Pancreas (tissue), 10 donors: ENCODE data around the gene TOR1AIP2. TPM values are rescaled to one million over a fixed set of nuclear protein-coding genes. Genes with fewer than 3 reads are reported as not detected.

ENCODE experiments used
- ATAC-seq, 4 donors: fragments of 200-7000 bp; cut with Tn5 transposase; one replicate each; pipeline versions ENCODE4 v1.8.0 to v1.9.1; 2020; ENCODE audit warnings: mild to moderate bottlenecking in 4 of 4, moderate library complexity in 4 of 4
- DNase-seq, 6 donors: peaks; one replicate each; pipeline ENCODE4 v3.0.0-alpha.2; 2020
- FAIRE-seq: peaks from 2 replicates; lab custom pipeline; 2012; peaks lifted over from hg19 to GRCh38; lab: Jason Lieb, UNC
- H3K27ac ChIP-seq, 4 donors: fragments of 200-600 bp; sonication (generic); 1 replicate in 3 of 4; 2 replicates in 1 of 4; pipeline versions ENCODE4 v1.5.0 to v1.8.0; 2020
- H3K27me3 ChIP-seq, 4 donors: fragments of 200-600 bp; one replicate each; pipeline ENCODE4 v1.8.0; 2021
- H3K36me3 ChIP-seq, 3 donors: fragments of 200-600 bp; sonication (generic) in 1 of 3; one replicate each; pipeline versions ENCODE4 v1.5.0 to v1.8.0; 2020 to 2021
- H3K4me1 ChIP-seq, 3 donors: fragments of 200-600 bp; one replicate each; pipeline ENCODE4 v1.8.0; 2021
- H3K4me3 ChIP-seq, 4 donors: fragments of 200-600 bp; sonication (generic) in 2 of 4; one replicate each; pipeline versions ENCODE4 v1.5.0 to v1.8.0; 2020 to 2021
- H3K9me3 ChIP-seq, 4 donors: fragments of 200-600 bp; one replicate each; pipeline ENCODE4 v1.8.0; 2021
- WGBS, 2 donors: extraction: QIAGEN DNeasy Blood & Tissue Kit; methylation state at CpG; one replicate each; pipeline ENCODE4 v1.1.7; 2013; 5-methylcytosine and 5-hydroxymethylcytosine counted together
- intact Hi-C, 3 donors: fragments of 100-400 bp; cut with DNase I; formaldehyde crosslinking; loops; one replicate each; pipeline versions ENCODE4 v1.11.1 to v1.14.2; 2022
- polyA plus RNA-seq, 2 donors: library from polyadenylated mRNA; stranded (reverse); fragments of 200-250 nt; gene quantifications; one replicate each; pipeline ENCODE4 v1.2.3, GENCODE V29; 2013
- total RNA-seq, 6 donors: library from RNA; stranded (reverse); fragmentation: NEBNext Ultra II Directional in 4 of 6; extraction: Animal tissue kit (Norgen Biotek cat#: 25700) in 4 of 6; gene quantifications; one replicate each; pipeline versions ENCODE4 v1.2.1 to v1.2.4, GENCODE V29; 2021 to 2023
- TF ChIP-seq, protein P1 (sequence below), 4 donors: fragments of 200-600 bp; sonication (generic) in 3 of 4; IDR thresholded peaks; one replicate each; pipeline versions ENCODE4 v1.5.0 to v1.8.0; 2021; ENCODE audit warnings: antibody characterized with exemption in 4 of 4
- donor health status: healthy with polysubstance abuse.
- donor health status: DM: no; HTN: no; CAD: no; lungs with moderate emphysema.
- donor health status: DM: no; HTN: no; CAD: no.
- donor health status: control.
- donor health status: control.
- donor health status: Bipolar disorder and iron deficiency.
- donor health status: DM: yes; HTN: yes; CAD: no.
- donor health status: DM: no; HTN: no; CAD: no.
- donor health status: DM: no; HTN: no; CAD: no.
- donor health status: DM: yes; HTN: yes; CAD: no.

Gene TOR1AIP2
- total and polyA plus RNA-seq, 8 donors = 9.7 to 69.4 (median 33.6) TPM

- ATAC-seq = no peak
- Histone ChIP-seq H3K27ac (no peak overlapping the region), H3K4me1 (no peaks in the 10 kb centered on the region), H3K27me3 (no peaks in the 10 kb centered on the region), H3K36me3 (peaks cover 0 to 41% (median 8%) of the 10 kb centered on the region in 3 donors), H3K4me3 (no peak overlapping the region), H3K9me3 (no peaks in the 10 kb centered on the region)
- no peak for DNase-seq
- FAIRE-seq = no peak
- TF ChIP-seq, protein P1, sequence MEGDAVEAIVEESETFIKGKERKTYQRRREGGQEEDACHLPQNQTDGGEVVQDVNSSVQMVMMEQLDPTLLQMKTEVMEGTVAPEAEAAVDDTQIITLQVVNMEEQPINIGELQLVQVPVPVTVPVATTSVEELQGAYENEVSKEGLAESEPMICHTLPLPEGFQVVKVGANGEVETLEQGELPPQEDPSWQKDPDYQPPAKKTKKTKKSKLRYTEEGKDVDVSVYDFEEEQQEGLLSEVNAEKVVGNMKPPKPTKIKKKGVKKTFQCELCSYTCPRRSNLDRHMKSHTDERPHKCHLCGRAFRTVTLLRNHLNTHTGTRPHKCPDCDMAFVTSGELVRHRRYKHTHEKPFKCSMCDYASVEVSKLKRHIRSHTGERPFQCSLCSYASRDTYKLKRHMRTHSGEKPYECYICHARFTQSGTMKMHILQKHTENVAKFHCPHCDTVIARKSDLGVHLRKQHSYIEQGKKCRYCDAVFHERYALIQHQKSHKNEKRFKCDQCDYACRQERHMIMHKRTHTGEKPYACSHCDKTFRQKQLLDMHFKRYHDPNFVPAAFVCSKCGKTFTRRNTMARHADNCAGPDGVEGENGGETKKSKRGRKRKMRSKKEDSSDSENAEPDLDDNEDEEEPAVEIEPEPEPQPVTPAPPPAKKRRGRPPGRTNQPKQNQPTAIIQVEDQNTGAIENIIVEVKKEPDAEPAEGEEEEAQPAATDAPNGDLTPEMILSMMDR (IDR thresholded peaks at IDR 0.05) = no peak
- WGBS, 2 donors = 83 to 85% methylated on average over 10 of the region's 10 CpGs
- intact Hi-C loops = no loop called here
These were observed 40.2 kb upstream of the TOR1AIP2 start for GRCh38 chr1:179917601-179918429.

DNA sequence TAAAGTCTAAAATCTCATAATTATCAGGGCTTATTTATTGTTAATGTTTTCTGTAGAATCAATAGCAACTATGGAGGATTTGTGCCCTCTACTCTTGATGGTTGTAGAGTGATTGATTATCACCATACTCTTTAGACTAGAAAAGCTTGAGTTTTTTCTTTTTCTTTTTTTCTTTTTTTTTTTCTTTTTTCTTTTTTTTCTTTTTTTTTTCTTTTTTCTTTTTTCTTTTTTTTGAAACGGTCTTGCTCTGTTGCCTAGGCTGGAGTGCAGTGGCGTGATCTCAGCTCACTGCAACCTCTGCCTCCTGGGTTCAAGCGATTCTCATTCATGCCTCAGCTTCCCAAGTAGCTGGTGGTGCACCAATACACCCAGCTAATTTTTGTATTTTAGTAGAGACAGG lies 34.2 kb upstream of the TOR1AIP2 start:
- Histone ChIP-seq H3K4me3 (no peak overlapping the region), H3K27me3 (no peaks in the 10 kb centered on the region), H3K36me3 (peaks cover 0 to 43% (median 3%) of the 10 kb centered on the region in 3 donors), H3K9me3 (no peaks in the 10 kb centered on the region), H3K4me1 (no peaks in the 10 kb centered on the region), H3K27ac (no peak overlapping the region)
- 93 to 99% methylated on average over 3 of the region's 3 CpGs for WGBS, 2 donors
- TF ChIP-seq, protein P1 (IDR thresholded peaks at IDR 0.05) = no peak
- DNase-seq (no peak), ATAC-seq (no peak), FAIRE-seq (no peak)
- intact Hi-C loops = no loop called here

GRCh38 chr1:179910934-179911333 lies 33.3 kb upstream of the TOR1AIP2 start:
- WGBS, 2 donors = 65 to 81% methylated on average over 1 of the region's 1 CpG
- peaks cover 0 to 43% (median 3%) of the 10 kb centered on the region in 3 donors for H3K36me3 ChIP-seq

DNA sequence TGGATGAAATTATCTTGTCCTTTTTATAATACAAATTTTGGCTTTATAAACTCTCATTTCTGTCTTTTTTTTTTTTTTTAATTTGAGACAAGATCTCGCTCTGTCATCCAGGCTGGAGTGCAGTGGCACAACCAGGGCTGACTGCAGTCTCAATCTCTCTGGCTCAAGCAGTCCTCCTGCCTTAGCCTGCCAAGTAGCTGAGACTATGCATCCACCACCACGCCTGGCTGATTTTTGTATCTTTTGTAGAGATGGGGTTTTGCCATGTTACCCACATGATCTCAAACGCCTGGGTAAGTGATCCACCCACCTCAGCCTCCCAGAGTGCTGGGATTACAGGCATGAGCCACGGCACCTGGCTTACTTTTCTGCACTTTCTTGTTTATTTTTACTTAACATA lies 12.0 kb upstream of the TOR1AIP2 start:
- no peak for DNase-seq
- Histone ChIP-seq H3K36me3 (peaks cover 0 to 40% (median 15%) of the 10 kb centered on the region in 3 donors), H3K4me1 (peaks cover 0 to 24% (median 8%) of the 10 kb centered on the region in 3 donors), H3K9me3 (no peaks in the 10 kb centered on the region), H3K4me3 (no peak overlapping the region), H3K27me3 (no peaks in the 10 kb centered on the region), H3K27ac (no peak overlapping the region)
- intact Hi-C loops = no loop called here
- TF ChIP-seq, protein P1 (IDR thresholded peaks at IDR 0.05) = no peak
- no peak for FAIRE-seq
- no peak for ATAC-seq
- WGBS, 2 donors = 87 to 88% methylated on average over 4 of the region's 4 CpGs

More at GRCh38 chr1:179910934-179911333, 33.3 kb upstream of the TOR1AIP2 start:
- ATAC-seq (no peak), FAIRE-seq (peak; percentile 13), DNase-seq (no peak)
- H3K27ac ChIP-seq = no peak overlapping the region
- no peaks in the 10 kb centered on the region for H3K27me3 ChIP-seq
- intact Hi-C loops = no loop called here
- no peak overlapping the region for H3K4me3 ChIP-seq
- no peaks in the 10 kb centered on the region for H3K9me3 ChIP-seq
- TF ChIP-seq, protein P1 (IDR thresholded peaks at IDR 0.05) = no peak
- H3K4me1 ChIP-seq = no peaks in the 10 kb centered on the region

GRCh38 chr1:179888071-179888470 lies 10.5 kb upstream of the TOR1AIP2 start:
- Histone ChIP-seq H3K4me3 (no peak overlapping the region), H3K9me3 (no peaks in the 10 kb centered on the region), H3K4me1 (peaks cover 4 to 36% (median 15%) of the 10 kb centered on the region in 3 donors), H3K27me3 (no peaks in the 10 kb centered on the region), H3K27ac (no peak overlapping the region), H3K36me3 (peaks cover 0 to 35% (median 15%) of the 10 kb centered on the region in 3 donors)
- TF ChIP-seq, protein P1 (IDR thresholded peaks at IDR 0.05) = no peak
- no peak for ATAC-seq
- 77 to 85% methylated on average over 2 of the region's 2 CpGs for WGBS, 2 donors
- intact Hi-C loops = no loop called here
- FAIRE-seq = no peak
- no peak for DNase-seq
